Measurements from ENCODE around the gene TCHP. TPM values are rescaled to one million over a fixed set of nuclear protein-coding genes. Genes with fewer than 3 reads are reported as not detected.

The TCHP gene
- total RNA-seq, 2 experiments from 2014 or later: 13.3 to 29.8 TPM

DNA sequence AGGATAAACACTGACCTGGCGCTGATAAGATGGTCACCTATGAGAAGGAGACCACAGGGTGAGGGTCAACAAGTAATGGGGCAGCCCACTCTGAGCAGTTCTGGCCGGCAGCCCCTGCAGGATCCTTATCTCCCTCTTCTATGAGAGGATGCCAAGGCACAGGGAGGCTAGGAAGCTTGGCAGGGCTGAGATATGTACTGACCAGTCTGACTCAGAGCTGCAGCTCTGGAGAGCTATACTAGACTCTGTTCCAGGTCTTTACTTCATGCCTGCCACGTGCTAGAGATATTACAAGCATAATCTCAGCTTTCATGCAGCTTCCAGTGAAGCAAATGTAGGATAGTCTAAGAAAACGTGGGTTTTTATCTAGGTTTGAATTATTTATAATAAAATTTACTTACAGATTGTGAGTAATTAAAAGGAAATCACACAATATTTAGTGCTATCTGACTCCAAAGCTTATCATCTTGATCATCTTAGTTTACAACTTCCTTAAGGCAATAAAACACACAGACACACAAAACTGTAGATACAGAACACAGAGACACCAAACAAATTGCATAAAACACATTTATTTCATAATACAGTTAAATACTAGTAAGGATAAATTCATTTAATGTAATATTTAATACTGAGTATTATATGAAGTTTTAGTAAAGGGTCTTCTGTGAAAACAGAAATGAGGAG lies 63.8 kb downstream of the TCHP start:
- Histone ChIP-seq H3K4me1 (ENCODE audit: insufficient read depth, low read length, poor library complexity, severe bottlenecking) (no peaks in the 10 kb centered on the region), H3K4me2 (ENCODE audit: low read length) (no peak overlapping the region), H4K20me1 (ENCODE audit: insufficient read depth, low read length) (no peaks in the 10 kb centered on the region), H3K4me3 (ENCODE audit: low read depth, low read length, poor library complexity, severe bottlenecking) (no peak overlapping the region), H3K27ac (ENCODE audit: low read depth, low read length, poor library complexity, severe bottlenecking) (no peak overlapping the region), H3K79me2 (ENCODE audit: insufficient read depth, low read depth, low read length) (no peaks in the 10 kb centered on the region), H3K9me3 (ENCODE audit: low read length) (no peaks in the 10 kb centered on the region), H3K9me2 (ENCODE audit: insufficient read depth, low read length) (no peaks in the 10 kb centered on the region), H3K36me3 (ENCODE audit: insufficient read depth, low read length) (peaks cover 96% of the 10 kb centered on the region), H2AFZ (ENCODE audit: low read length) (no peak overlapping the region)
- no peak for TF ChIP-seq EZH2phosphoT487 (IDR thresholded peaks at IDR 0.05; ENCODE audit: borderline replicate concordance, low read depth, low read length)
- TF ChIP-seq, protein P1, sequence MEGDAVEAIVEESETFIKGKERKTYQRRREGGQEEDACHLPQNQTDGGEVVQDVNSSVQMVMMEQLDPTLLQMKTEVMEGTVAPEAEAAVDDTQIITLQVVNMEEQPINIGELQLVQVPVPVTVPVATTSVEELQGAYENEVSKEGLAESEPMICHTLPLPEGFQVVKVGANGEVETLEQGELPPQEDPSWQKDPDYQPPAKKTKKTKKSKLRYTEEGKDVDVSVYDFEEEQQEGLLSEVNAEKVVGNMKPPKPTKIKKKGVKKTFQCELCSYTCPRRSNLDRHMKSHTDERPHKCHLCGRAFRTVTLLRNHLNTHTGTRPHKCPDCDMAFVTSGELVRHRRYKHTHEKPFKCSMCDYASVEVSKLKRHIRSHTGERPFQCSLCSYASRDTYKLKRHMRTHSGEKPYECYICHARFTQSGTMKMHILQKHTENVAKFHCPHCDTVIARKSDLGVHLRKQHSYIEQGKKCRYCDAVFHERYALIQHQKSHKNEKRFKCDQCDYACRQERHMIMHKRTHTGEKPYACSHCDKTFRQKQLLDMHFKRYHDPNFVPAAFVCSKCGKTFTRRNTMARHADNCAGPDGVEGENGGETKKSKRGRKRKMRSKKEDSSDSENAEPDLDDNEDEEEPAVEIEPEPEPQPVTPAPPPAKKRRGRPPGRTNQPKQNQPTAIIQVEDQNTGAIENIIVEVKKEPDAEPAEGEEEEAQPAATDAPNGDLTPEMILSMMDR (conservative IDR thresholded peaks at IDR 0.05; ENCODE audit: low read length): no peak
- ChIA-PET POLR2A (interaction anchor here (0.6 to 1.6 kb wide), 4 partner anchors 17 to 653 kb away, joined by 3 to 7 read pairs (median 3); no protein-coding TSS in a partner anchor), CTCF (ENCODE audit: unreplicated experiment) (no interaction called here)
- no TSS peak for BruUV-seq (replicated peaks)
- intact Hi-C loops (cut with micrococcal nuclease; ENCODE audit: unreplicated experiment): no loop called here
- DNase-seq (ENCODE audit: low spot score): no peak

DNA sequence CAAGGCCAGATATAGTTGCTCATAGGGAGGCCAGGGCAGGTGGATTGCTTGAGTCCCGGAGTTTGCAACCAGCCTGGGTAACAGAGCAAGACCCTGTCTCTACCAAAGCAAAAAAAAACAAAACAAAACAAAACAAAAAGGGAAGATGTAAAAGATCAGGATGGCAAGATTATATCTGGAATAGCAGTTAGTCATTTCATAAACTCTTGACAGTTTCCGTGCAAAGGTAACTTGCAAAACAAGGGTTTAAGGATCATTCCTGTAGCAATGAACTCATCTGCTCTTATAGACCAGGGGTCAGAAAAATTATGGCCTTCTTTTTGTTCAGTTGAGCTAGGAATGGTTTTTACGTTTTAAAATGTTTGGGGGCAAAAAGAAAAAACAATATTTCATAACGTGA lies 66.5 kb downstream of the TCHP start:
- no peak for DNase-seq (ENCODE audit: low spot score)
- ChIA-PET POLR2A (no interaction called here), CTCF (ENCODE audit: unreplicated experiment) (no interaction called here)
- no peaks in the 10 kb centered on the region for H3K4me1 ChIP-seq (ENCODE audit: insufficient read depth, low read length, poor library complexity, severe bottlenecking)
- H3K27ac ChIP-seq (ENCODE audit: low read depth, low read length, poor library complexity, severe bottlenecking): no peak overlapping the region
- TF ChIP-seq, protein P1 (conservative IDR thresholded peaks at IDR 0.05; ENCODE audit: low read length): no peak
- no peak for TF ChIP-seq EZH2phosphoT487 (IDR thresholded peaks at IDR 0.05; ENCODE audit: borderline replicate concordance, low read depth, low read length)
- no peaks in the 10 kb centered on the region for H4K20me1 ChIP-seq (ENCODE audit: insufficient read depth, low read length)
- no TSS peak for BruUV-seq (replicated peaks)
- H3K4me3 ChIP-seq (ENCODE audit: low read depth, low read length, poor library complexity, severe bottlenecking): no peak overlapping the region
- H2AFZ ChIP-seq (ENCODE audit: low read length): no peak overlapping the region
- H3K79me2 ChIP-seq (ENCODE audit: insufficient read depth, low read depth, low read length): no peaks in the 10 kb centered on the region
- peaks cover 96% of the 10 kb centered on the region for H3K36me3 ChIP-seq (ENCODE audit: insufficient read depth, low read length)
- intact Hi-C loops (cut with micrococcal nuclease; ENCODE audit: unreplicated experiment): no loop called here
- no peak overlapping the region for H3K4me2 ChIP-seq (ENCODE audit: low read length)
- H3K9me3 ChIP-seq (ENCODE audit: low read length): no peaks in the 10 kb centered on the region
- H3K9me2 ChIP-seq (ENCODE audit: insufficient read depth, low read length): no peaks in the 10 kb centered on the region

DNA sequence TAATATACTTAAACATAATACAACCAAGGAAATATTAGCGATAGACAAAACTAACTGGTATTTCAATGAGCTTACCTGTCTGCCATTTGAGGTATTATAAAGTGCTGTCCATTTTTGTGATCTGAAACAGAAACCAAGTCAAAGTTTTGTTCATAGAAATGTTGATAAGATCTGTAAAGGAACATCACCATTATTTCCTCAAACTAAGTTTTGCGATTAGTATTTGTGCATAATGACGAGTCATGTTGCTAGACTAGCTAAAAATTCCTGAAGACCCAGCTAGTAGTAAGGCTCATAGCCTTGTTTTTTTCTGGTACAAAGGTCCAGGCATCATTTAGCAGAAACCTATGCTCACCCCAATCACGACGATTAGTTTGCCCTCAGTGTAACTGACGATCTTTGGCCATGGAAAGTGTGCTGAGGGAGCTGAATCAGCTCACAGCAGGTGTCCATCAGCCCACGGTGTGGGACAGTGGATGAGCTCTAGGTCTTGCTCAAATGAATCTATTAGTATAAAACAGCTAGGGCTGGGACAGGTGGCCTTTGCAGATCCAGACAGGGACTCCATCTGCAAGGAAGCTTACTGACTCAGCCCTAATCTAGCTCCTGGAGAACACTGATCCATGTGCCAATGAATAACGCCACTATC lies 67.4 kb downstream of the TCHP start:
- no peak for TF ChIP-seq EZH2phosphoT487 (IDR thresholded peaks at IDR 0.05; ENCODE audit: borderline replicate concordance, low read depth, low read length)
- TF ChIP-seq, protein P1 (conservative IDR thresholded peaks at IDR 0.05; ENCODE audit: low read length): no peak
- no TSS peak for BruUV-seq (replicated peaks)
- no peak for DNase-seq (ENCODE audit: low spot score)
- Histone ChIP-seq H2AFZ (ENCODE audit: low read length) (no peak overlapping the region), H3K36me3 (ENCODE audit: insufficient read depth, low read length) (peaks cover 94% of the 10 kb centered on the region), H4K20me1 (ENCODE audit: insufficient read depth, low read length) (no peaks in the 10 kb centered on the region), H3K4me3 (ENCODE audit: low read depth, low read length, poor library complexity, severe bottlenecking) (no peak overlapping the region), H3K27ac (ENCODE audit: low read depth, low read length, poor library complexity, severe bottlenecking) (no peak overlapping the region), H3K79me2 (ENCODE audit: insufficient read depth, low read depth, low read length) (no peaks in the 10 kb centered on the region), H3K4me2 (ENCODE audit: low read length) (no peak overlapping the region), H3K9me2 (ENCODE audit: insufficient read depth, low read length) (no peaks in the 10 kb centered on the region), H3K9me3 (ENCODE audit: low read length) (no peaks in the 10 kb centered on the region), H3K4me1 (ENCODE audit: insufficient read depth, low read length, poor library complexity, severe bottlenecking) (no peaks in the 10 kb centered on the region)
- POLR2A ChIA-PET: no interaction called here
- intact Hi-C loops (cut with micrococcal nuclease; ENCODE audit: unreplicated experiment): no loop called here
- CTCF ChIA-PET (ENCODE audit: unreplicated experiment): no interaction called here
